ENCODE data around the gene ACLY. TPM values are rescaled to one million over a fixed set of nuclear protein-coding genes. Genes with fewer than 3 reads are reported as not detected.

ACLY gene
- polyA plus RNA-seq, 10 donors, result 48.4 to 77.4 (median 58.5) TPM

DNA sequence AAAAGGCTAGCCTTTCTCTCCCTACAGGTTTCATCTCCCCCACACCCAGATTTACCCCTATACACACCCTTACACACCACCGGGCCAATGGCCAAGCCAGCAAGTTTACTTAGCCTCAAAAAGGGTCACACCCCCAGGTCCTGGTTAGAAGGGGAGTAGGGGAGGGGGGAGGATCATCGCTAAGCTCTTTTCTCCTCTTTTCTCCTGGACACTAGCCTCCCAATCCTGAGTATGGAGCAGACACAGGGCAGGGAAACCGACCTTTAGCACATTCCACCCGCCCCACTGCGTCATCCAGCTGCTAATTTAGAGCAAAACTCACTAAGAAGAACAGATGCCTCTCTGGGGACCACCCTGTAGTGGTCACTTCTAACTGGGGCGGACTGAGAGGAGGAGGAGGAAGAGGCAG, 4.4 kb downstream of the ACLY start:
- peak in 1 of 3 donors; percentile 26 for DNase-seq

DNA sequence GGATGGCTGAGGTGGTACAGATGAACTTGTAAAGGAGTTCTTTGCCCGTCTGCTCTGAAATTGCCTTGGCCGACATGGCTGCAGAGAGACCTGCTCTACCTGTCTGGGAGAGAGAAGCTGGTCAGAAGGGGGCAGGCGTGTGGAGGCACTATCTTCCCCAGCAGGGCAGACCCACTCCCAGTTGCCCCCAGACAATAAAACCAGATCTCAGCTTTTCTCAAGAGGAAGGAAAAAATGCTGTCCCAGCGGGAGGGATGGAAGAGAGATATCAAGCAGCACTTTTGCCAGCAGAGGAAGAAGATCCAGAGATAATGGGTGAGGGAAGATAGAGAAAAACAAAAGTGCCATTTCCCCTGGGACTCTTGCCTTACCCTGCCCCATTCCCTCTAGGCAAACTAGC, 5.0 kb downstream of the ACLY start:
- DNase-seq, result no peak

DNA sequence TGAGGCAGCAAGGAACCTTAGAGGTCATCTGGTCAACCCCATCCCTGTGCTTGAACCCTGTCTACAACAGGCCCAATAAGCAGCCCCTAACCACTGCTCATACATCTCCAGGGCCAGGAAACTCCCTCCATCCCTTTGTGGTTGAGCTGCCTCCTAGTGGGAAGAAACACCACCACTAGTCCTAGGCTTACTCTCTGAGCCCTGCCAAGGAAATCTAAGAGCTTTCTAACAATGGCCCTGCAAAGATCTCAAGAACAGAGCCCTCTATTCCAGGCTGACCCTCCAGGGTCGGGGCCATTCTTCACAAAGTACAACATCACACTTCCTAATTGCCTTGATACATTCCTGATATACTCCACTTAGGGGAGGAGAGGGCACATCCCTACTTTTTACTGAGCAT, 5.8 kb downstream of the ACLY start:
- no peak for DNase-seq

DNA sequence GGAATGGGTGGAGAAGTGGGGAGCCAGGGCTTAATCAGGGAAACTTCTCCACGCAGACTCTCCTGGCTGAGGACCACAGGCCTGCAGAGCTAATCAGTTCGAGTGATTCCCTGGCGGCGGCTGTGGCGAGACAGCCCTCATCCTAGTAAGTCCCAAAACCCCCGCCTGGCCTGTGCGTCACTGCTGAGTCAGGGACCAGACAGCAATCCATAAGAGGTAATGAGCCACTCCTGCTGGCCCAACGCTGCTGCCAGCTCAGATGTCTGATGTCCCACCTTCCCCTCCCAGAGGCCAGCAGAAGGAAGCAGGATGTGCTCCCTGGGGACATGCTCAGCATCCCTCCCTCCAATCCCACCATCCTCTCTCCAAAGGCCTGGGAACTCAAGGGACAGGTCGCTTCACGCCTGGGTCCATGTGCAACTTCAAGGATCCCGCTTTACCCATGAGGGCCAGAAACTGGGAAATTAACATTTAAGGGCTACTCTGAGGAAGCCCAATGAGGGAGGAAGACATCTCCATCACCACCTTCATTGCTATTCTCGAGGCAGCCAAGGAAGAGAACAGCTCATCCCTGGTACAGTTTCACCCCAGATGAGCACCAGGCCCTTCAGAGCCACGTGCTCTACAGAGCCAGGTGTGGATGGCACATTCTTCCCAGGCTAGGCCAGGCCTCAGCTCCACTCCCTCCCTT, 7.9 kb downstream of the ACLY start:
- peak in 1 of 3 donors; percentile 91 for DNase-seq

DNA sequence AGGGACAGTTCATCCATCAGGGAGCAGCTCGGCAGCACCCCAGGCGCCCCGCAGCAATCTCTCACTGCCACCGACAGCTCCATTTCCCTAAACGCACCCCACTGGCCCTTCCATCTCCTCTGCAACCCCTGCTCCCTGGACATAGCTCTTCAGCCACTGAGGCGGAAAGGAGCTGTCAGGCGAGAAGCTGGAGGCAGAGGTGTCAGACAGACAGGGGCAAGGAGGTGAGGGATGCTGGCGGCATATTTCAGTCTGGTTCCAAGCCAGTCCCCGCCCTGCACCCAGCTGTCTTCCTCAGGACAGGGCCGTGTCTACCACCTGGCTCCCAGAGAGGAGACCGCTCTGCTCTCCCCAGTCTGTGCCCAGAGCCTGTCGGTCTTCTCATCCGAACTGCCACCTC, 9.7 kb downstream of the ACLY start:
- no peak for DNase-seq

DNA sequence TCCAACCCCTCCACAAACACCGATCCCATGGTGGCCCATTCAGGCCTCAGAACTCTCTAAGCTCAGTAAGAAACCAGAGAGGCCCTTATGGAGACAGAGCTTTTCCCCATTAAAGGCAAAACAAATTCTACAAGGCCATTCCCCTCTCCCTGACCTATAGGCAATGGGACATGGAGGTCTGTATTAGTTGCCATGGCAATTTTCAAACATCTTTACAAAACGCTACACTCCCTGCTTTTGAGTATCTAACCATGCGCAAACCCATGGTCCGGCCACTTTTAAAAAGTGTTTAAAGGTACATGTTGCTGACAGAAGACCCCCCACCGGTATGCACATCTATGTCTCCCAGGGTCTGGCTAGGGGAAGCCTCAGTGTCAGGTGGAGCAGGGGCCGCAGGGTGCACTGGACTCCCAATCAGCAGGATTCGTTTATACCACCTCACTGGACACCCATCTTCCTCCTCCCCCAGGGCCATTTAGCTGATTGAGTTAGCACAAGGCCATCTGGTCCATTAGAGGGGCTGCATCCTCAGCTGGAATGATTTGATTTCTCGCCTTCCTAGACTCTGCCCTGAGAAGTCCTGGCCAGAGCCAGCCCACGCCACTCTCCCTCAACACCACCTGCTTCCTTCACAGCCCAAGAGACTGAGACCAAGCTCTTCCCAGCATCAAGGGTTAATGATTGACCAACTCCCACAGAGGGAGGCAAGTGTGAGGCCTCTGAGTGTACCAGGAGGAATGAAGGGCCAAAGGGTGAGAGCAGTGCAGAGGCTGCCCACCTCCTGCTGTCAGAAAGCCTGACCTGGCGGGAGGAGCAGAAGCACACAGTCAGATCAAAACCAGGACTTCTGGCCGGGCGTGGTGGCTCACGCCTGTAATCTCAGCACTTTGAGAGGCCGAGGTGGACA, 10.9 kb downstream of the ACLY start:
- DNase-seq, result no peak

DNA sequence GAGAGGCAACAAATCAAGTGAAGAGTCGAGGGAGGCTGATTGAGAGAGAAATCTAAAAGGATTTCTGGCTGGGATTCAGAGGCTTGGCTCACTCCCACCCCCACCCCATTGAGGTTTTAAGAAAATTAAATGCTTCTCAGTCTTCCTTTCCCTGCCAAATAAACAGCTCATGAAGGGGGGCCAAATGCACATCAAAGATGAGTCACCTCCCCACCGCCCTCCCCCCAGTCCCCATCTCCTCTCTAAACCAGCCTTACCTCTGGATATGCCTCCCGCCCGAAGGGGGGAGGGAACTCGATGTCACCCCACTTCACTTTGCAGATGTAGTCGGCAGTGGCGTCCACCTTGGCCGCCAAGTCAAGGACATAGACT, 11.6 kb downstream of the ACLY start:
- peak in 1 of 3 donors; percentile 61 for DNase-seq

DNA sequence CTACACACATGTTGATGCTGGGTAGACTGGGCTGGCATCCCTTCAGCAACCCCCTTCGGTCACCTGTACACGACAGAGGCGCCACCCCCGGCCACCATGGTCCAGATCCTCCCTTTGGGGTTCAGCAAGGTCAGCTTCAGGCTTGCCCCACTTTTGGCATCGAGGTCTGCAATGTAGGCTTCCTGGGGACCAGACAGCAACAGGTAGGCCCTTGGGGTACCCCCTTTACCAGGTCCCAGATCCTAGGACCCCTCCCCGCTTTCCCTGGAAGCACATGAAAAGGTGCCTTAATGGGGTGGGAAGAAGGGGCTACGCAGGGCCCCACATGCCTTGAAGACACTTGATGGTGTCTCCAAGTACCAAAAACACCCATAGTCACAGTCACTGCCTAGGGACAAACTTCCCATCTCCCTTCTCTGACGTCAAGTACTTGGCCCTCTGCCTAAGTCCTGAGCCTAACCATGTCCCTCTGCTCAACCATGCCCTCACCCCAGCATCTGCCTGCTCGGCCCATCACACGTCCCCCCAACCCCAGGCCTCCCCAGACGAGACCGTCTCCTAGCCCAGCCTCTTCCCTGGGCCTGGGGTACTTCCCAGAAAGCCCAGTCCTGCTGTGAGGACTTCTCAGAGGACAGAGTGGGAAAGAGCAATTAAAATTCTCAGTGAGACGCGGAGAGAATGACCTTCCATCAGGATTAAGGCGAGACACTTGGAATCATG, 12.1 kb downstream of the ACLY start:
- DNase-seq, result no peak

DNA sequence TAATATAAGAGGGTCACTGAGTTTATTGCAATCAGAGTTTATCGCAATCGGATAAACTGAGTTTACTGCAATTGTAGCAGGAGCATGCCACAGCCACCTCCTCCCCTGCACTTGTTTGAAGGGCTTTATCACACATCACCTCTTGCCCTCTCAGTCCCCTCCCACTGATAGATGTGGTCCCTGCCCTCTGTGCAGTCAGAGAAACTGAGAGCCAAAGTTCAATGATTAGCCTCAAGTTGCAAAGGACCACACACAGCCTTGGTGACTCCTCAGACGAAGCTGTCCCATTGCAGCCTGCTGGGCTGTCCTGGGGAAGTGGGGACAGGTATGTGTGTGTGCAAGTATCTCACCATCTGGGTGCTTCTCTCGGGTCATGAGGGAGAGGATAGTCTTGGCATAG, 13.6 kb downstream of the ACLY start:
- DNase-seq, result no peak

DNA sequence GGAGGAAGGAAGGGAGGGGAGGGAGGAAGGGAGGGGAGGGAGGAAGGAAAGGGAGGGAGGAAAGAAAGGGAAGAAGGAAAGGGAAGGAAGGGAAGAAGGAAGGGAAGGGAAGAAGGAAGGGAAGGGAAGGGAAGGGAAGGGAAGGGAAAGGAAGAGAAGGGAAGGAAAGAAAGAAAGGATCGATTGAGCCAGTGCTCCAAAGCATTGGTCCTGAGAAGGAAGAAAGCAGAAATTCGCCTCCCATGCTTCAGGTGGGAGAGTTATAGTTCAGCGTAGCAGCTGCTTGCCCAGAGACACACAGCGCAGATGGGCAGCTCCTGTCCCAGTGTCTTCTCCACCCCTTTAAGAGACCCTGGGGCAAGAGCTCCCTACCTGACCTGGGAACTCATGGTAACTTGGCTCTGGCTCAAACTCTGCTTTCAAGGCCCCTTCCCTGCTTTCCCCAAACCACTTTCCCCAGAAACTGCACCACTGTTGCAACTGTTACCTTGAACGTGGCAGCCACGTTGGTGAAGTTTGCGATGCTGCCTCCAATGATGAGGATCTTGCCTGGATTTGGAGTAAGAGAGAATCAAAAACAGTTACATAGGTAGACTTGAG, 14.4 kb downstream of the ACLY start:
- no peak for DNase-seq

DNA sequence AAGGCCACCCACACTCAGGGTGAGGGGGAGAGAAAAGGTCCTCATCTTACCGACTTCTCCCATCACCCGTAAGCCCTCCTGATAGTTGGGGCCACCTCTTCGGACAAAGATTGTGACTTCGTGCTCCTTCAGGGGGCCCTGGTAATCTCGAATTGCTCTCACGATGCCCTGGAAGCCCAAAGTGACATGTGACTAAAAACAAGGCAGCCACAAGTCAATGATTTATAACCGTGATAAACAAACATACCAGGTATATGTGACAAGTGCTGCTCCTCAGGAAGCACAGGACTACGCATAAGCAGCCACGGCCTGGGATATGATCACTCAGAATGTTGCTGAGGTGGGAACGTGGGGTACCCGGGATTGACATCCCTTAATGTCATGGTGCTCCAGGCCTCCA, 17.1 kb downstream of the ACLY start:
- no peak for DNase-seq

DNA sequence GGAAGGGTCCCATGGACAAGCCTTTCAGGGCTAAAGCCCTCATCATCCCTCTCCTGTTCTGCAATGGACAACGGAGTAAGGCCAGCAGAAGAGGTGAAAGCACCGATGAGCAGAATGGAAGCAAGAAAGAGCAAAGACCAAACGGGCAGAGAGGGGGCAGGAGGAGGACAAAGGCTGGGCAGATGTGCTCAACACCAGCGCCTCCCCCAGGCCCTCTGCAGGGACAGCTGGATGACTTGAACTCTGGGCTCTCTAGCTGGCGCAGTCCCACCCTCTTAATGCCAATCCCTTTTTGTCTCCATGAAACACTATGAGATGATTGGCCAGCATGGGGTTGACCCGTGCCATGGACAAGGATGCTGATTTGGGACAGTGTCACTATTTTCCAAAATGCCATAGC, 22.0 kb downstream of the ACLY start:
- no peak for DNase-seq

DNA sequence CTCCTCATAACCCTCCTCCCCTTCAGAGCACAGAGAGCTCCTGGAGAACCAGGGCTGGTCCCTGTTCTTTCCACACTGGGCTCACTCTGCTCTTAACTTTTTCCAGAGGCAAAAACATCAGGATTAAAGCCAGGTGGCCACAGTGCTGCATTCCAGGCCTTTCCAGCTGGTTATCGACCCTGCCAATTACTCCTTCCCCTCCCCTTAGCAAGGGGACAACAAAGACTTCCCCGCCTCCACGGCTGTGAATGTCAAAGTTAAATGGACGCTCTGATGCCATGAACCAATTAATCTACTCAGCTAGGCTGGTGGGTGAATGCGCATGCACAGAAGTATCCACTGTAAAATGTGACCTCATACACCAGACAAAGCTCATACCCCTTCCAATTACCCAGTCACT, 23.1 kb downstream of the ACLY start:
- DNase-seq, result peak; percentile 29 to 82 (median 70)

DNA sequence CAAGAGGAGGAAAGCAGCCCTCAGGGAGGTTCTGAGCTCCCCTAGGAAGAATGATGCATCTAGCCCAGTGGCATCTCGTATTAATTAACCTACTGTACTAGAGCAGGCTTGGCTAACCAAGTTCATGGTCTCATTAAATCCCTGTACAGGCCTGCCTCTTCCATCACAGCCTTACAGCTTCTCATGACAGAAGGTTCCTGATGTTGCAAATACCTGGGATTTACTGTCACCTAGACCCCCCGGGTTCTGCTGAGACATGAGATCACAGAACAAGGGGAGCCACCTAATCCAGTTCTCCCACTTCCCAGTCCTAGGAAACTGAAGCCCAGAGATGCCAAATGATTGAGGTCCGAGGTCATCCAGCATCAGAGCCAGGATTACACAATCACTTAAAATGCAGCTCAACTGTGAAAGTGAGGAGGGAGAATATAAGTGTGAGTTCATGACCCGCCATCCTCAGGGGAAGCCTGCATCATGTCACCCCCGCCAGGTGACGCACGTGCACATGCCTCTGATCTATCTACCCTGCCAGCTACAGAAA, 23.9 kb downstream of the ACLY start:
- peak in 2 of 3 donors; percentile 51 to 71 for DNase-seq

DNA sequence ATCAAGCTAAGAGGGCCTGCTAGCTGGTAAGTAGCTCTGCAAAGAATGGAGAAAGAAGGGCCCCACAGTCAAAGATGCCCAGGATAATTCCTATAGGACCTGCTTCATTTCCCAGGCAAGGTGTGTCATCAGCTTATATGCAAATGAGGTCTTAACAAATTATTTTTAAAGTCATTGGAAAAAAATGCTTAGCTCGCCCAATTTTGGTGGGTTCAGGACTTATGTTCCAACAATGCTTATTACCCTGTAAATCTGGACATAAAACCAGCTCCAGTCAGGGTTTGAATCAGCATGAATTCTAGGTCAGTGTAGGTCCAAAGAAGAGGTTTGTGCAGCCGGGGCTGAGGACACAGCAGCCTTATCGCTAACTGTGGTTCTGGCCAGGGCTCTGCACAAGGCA, 25.4 kb downstream of the ACLY start:
- no peak for DNase-seq

DNA sequence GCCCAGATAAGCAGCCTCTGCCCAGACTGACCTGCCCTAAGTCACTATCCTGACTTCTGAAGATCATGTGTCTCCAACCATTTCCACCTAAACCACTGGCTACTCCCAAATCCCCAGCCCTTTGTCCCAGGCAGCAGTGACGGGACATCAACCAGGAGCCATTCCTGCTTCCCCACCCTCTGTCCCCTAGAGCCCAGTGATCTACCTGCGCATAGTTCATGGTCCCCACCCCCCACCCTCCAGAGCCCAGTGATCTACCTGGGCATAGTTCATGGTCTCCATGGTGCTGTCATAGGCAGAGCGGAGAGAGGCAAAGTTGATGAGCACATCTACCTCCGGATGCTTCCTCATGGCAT, 26.8 kb downstream of the ACLY start:
- no peak for DNase-seq

DNA sequence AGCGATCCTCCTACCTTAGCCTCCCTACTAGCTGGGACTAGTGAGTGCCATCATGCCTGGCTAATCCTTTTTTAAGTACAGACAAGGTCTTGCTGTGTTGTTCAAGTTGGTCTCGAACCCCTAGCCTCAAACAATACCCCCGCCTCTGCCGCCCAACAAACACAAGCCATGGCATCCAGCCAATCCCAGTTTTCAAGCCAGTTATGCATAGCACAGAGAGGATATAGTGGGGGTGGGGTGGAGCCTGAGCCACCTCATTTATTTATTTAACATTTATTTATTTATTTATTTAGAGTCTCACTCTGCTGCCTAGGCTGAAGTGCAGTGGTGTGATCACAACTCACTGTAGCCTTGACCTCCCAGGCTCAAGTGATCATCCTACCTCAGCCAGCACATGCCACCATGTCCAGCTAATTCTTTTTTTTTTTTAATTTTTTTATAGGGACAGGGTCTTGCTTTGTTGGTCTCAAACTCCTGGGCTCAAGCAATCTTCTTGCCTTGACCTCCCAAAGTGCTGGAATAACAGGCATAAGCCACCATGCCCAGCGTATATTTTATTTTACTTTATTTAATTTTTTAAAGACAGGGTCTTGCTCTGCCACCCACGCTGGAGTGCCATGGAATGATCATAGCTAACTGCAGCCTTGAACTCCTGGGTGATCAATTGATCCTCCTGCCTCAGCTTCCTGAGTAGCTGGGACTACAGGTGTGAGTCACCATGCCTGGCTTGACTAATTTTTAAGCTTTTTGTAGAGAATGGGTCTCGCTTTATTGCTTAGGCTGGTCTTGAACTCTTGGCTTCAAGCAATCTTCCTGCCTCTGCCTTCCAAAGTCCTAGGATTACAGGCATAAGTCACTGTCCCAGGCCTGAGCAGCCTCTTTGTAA, 27.4 kb downstream of the ACLY start:
- DNase-seq, result no peak

DNA sequence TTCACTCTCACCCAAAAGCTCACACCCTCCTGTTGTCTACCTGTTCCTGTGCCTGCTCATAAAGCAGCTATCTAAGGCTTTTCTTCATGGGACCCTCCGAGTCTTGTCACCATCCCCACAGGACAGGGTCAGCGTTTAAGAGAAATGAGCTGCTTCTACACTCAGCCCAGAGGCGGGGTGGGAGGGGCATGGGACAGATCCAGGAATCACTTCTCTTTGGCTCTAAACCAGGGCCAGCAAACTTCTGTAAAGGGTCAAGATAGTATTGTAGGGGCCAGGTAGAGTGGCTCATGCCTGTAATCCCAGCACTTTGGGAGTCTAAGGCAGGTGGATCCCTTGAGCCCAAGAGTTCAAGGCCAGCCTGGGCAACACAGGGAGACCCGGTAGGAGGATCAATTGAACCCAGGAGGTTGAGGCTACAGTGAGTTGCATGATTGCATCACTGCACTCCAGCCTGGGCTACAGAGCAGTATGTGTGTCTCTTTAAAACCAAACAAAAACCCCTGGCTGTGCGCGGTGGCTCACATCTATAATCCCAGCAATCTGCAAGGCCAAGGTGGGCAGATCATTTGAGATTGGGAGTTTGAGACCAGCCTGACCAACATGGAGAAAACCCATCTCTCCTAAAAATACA, 30.3 kb downstream of the ACLY start:
- no peak for DNase-seq

DNA sequence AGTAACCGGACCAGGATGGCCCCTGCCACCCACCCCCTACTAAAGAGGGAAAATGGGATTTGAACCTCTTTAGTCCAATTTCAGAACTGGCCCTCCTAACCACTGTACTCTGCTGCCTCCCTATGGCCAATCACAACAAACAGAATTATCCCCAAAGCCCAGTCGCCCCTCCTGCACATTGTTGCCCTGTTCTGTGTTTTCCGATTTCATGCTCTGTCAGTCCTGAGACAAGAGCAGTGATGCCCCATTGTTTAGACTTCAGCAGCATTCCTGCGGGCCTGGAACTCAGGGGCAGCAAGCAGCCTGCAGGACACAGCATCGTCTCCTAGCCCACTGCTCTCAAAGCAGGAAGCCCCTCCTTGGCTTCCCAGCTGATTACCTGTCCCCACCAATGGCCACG, 33.0 kb downstream of the ACLY start:
- DNase-seq, result no peak

DNA sequence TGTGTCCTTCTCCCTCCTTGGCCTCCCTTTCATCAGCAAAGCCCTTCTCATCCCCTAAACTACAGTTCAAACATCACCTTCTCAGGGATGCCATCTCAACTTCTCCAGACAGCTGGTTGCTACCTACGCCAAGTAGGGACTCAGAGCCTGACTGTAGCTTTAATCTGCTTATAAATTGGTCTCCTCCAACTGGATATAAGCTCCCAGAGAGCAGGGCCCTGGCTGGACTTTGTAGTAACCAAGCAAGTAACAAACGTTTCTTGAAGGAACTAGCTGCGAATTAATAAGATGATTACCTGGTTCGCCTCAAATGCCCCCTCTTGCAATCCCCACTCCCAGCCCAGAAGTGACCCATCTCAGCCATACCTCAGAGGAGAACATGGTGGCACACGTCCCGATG, 36.0 kb downstream of the ACLY start:
- DNase-seq, result no peak

DNA sequence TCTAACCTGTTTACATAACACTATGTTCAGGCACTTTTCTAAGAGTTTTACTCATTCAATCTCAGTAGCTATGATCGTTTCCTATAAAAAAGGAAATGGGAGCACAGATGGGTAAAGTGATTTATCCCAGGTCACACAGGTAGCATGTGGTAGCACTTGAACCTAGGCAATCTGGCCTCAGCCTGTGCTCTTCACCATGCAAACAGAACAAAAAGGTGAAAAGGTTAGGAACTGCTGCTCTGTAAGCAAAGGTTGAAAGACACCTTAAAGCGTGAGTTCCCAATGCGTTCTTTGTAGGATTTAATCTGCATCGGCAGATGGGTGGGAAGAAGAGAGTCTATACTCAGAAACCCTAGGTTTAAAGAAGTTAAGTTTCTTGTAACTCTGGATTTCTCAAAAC, 38.6 kb downstream of the ACLY start:
- DNase-seq, result no peak

All from muscle of back (tissue), 11 donors.